HCT116 (cell line): ENCODE measurements around the gene AP1S1. TPM values are rescaled to one million over a fixed set of nuclear protein-coding genes. Genes with fewer than 3 reads are reported as not detected.

Experiments
- ATAC-seq: fragments of 200-7000 bp; cut with Tn5 transposase; 2 replicates; pipeline ENCODE4 v1.9.1; 2020; ENCODE audit warnings: mild to moderate bottlenecking, moderate library complexity
- BruUV-seq: library from RNA; stranded (reverse); fragments of 400-500 nt; replicated peaks from 2 replicates; lab custom pipeline; 2021; lab: Mats Ljungman, UMichigan
- CTCF ChIA-PET: fragments of 300-600 bp; sonication (Branson Sonifier 250); formaldehyde crosslinking; loops from one replicate; lab custom pipeline; 2021; ENCODE audit warnings: antibody characterized with exemption; lab: Charles Lee
- POLR2A ChIA-PET: fragments of 300-600, 350-600 bp; sonication (Branson Sonifier 250); formaldehyde crosslinking; loops from one replicate; lab custom pipeline; 2021; ENCODE audit warnings: antibody characterized with exemption; lab: Charles Lee
- RAD21 ChIA-PET, 2 experiments: fragments of 300-600 bp; sonication (Branson Sonifier 250); formaldehyde crosslinking; loops; one replicate each; lab custom pipeline; 2023; ENCODE audit warnings: low total read pairs in 2 of 2; ENCODE audit not compliant: uncharacterized antibody in 2 of 2, unreplicated experiment in 2 of 2, low non-redundant PET in 1 of 2; lab: Charles Lee
- DNase-seq: peaks from one replicate; pipeline ENCODE4 v3.0.0-alpha.2; 2010; ENCODE audit warnings: low read depth, low spot score
- H2AFZ ChIP-seq: fragments of 200-600 bp; shearing (Covaris generic), sonication (generic); 2 replicates; pipeline ENCODE4 v1.6.1; 2017; ENCODE audit warnings: low read depth, mixed run types, mixed read lengths, antibody characterized with exemption, low read length; ENCODE audit not compliant: poor library complexity, severe bottlenecking
- H3K27ac ChIP-seq: 2 replicates; pipeline ENCODE4 v1.5.1; 2012; ENCODE audit warnings: low read depth, low read length
- H3K27me3 ChIP-seq: fragments of 200-600 bp; sonication (generic); 2 replicates; pipeline ENCODE4 v1.6.1; 2016; ENCODE audit warnings: mixed run types, low read length, mixed read lengths; ENCODE audit not compliant: insufficient read depth
- H3K36me3 ChIP-seq, 2 experiments: fragments of 200-500 bp in 1 of 2; fragments of 200-600 bp in 1 of 2; sonication (Bioruptor generic) in 1 of 2; sonication (generic) in 1 of 2; 2 replicates each; pipeline versions ENCODE4 v1.5.1 to v1.6.1; 2014 to 2016; ENCODE audit warnings: low read length in 2 of 2, inconsistent platforms in 1 of 2, mixed read lengths in 1 of 2, mixed run types in 1 of 2; ENCODE audit not compliant: insufficient read depth in 2 of 2, control insufficient read depth in 1 of 2
- H3K4me1 ChIP-seq, 2 experiments: fragments of 200-600 bp in 1 of 2; sonication (generic) in 1 of 2; 2 replicates each; pipeline versions ENCODE4 v1.5.1 to v1.6.1; 2012 to 2017; ENCODE audit warnings: low read length in 2 of 2, inconsistent platforms in 1 of 2, mild to moderate bottlenecking in 1 of 2, mixed read lengths in 1 of 2, mixed run types in 1 of 2, moderate library complexity in 1 of 2; ENCODE audit not compliant: insufficient read depth in 2 of 2, control insufficient read depth in 1 of 2
- H3K4me2 ChIP-seq: fragments of 200-600 bp; sonication (generic); 2 replicates; pipeline ENCODE4 v1.6.1; 2017; ENCODE audit warnings: mixed run types, low read length, mixed read lengths
- H3K4me3 ChIP-seq, 2 experiments: fragments of 200-600 bp in 1 of 2; sonication (generic) in 1 of 2; replicated peaks in 1 of 2; 2 replicates each; pipeline ENCODE4 v1.5.1; 2011 to 2016; ENCODE audit warnings: low read length in 2 of 2, control low read depth in 1 of 2, low read depth in 1 of 2, mild to moderate bottlenecking in 1 of 2, mixed read lengths in 1 of 2, mixed run types in 1 of 2
- H3K79me2 ChIP-seq: fragments of 200-600 bp; sonication (generic); 2 replicates; pipeline ENCODE4 v1.6.1; 2017; ENCODE audit warnings: mild to moderate bottlenecking, mixed run types, low read length, moderate library complexity, mixed read lengths; ENCODE audit not compliant: insufficient read depth
- H3K9ac ChIP-seq: fragments of 200-600 bp; sonication (generic); 2 replicates; pipeline ENCODE4 v1.6.1; 2016; ENCODE audit warnings: low read length, mixed read lengths
- H3K9me2 ChIP-seq: fragments of 200-600 bp; sonication (generic), shearing (Covaris generic); 2 replicates; pipeline ENCODE4 v1.6.1; 2017; ENCODE audit warnings: mixed run types, mild to moderate bottlenecking, moderate library complexity; ENCODE audit not compliant: insufficient read depth
- H3K9me3 ChIP-seq, 2 experiments: fragments of 200-500 bp in 1 of 2; fragments of 200-600 bp in 1 of 2; sonication (Bioruptor generic) in 1 of 2; sonication (generic) in 1 of 2; 2 replicates each; pipeline ENCODE4 v1.6.1; 2014 to 2017; ENCODE audit warnings: low read length in 2 of 2, mixed read lengths in 2 of 2, inconsistent platforms in 1 of 2, low read depth in 1 of 2, mild to moderate bottlenecking in 1 of 2, mixed run types in 1 of 2, moderate library complexity in 1 of 2; ENCODE audit not compliant: control insufficient read depth in 1 of 2, insufficient read depth in 1 of 2
- H4K20me1 ChIP-seq: fragments of 200-600 bp; sonication (generic), shearing (Covaris generic); 2 replicates; pipeline ENCODE4 v1.6.1; 2017; ENCODE audit warnings: mixed run types, mild to moderate bottlenecking, moderate library complexity; ENCODE audit not compliant: insufficient read depth
- CTCF ChIP-seq, 3 experiments: fragments of 200-600 bp in 1 of 3; sonication (generic) in 1 of 3; IDR thresholded peaks in 2 of 3; conservative IDR thresholded peaks in 1 of 3; 2 replicates each; pipeline ENCODE4 v1.5.1; 2012 to 2017; ENCODE audit warnings: low read depth in 2 of 3, low read length in 2 of 3, antibody characterized with exemption in 1 of 3, borderline replicate concordance in 1 of 3, control low read depth in 1 of 3, mild to moderate bottlenecking in 1 of 3, mixed read lengths in 1 of 3, mixed run types in 1 of 3, moderate library complexity in 1 of 3; ENCODE audit not compliant: insufficient read depth in 1 of 3
- ELF1 ChIP-seq: IDR thresholded peaks from 2 replicates; pipeline ENCODE4 v1.6.1; 2012; ENCODE audit warnings: low read depth, borderline replicate concordance
- MAX ChIP-seq: IDR thresholded peaks from 2 replicates; pipeline ENCODE4 v1.6.1; 2012
- POLR2AphosphoS5 ChIP-seq: IDR thresholded peaks from 2 replicates; pipeline ENCODE4 v1.6.1; 2011; ENCODE audit warnings: mild to moderate bottlenecking, low read depth, low read length, moderate library complexity
- ZFX ChIP-seq: fragments of 450-650 bp; IDR thresholded peaks from 2 replicates; pipeline ENCODE4 v1.6.1; 2017
- intact Hi-C: fragments of 100-400 bp; cut with micrococcal nuclease; formaldehyde crosslinking; loops from 2 replicates; pipeline ENCODE4 v1.10.0; 2022
- total RNA-seq: library from RNA; stranded (reverse); gene quantifications from one replicate; pipeline ENCODE4 v1.2.1, GENCODE V29; 2021; ENCODE audit not compliant: unreplicated experiment

Gene AP1S1
- total RNA-seq, 1 experiment from 2014 or later = 130 TPM

- TF ChIP-seq ELF1 (no peak), POLR2AphosphoS5 (peak; percentile 48), MAX (no peak), ZFX (peak; percentile 46; the same call in 1 of the 2 replicates), CTCF (IDR thresholded peaks at IDR 0.05 in 2 of 3, conservative IDR thresholded peaks at IDR 0.05 in 1 of 3; ENCODE audit: borderline replicate concordance in 1 of 3, insufficient read depth in 1 of 3, low read depth in 2 of 3, low read length in 2 of 3) (no peak)
- Histone ChIP-seq H3K4me3 (peak overlapping the region; percentile 49 to 63), H3K4me1 (peaks cover 31 to 54% of the 10 kb centered on the region in 2 experiments), H3K9ac (peak overlapping the region; percentile 72), H4K20me1 (no peaks in the 10 kb centered on the region), H3K9me2 (no peaks in the 10 kb centered on the region), H3K4me2 (peak overlapping the region; percentile 97), H3K27me3 (no peaks in the 10 kb centered on the region), H3K36me3 (no peaks in the 10 kb centered on the region), H3K27ac (peak overlapping the region; percentile 67), H2AFZ (no peak overlapping the region), H3K9me3 (no peaks in the 10 kb centered on the region), H3K79me2 (no peaks in the 10 kb centered on the region)
- POLR2A ChIA-PET = interaction anchor here (0.8 to 2.1 kb wide), 9 partner anchors 8 to 71 kb away, joined by 3 to 23 read pairs (median 5); partner anchors contain the start of genes FIS1, MOGAT3, PLOD3 and VGF
- BruUV-seq = TSS peak; percentile 53
- RAD21 ChIA-PET = interaction anchor here in 1 of 2 experiments (1.0 kb wide), 1 partner anchor 19 kb away, joined by 4 read pairs; no protein-coding TSS in a partner anchor
- DNase-seq (no peak), ATAC-seq (peak; percentile 78)
- CTCF ChIA-PET = interaction anchor here (0.9 to 2.9 kb wide), 7 partner anchors 8 to 110 kb away, joined by 3 to 20 read pairs (median 4); partner anchors contain the start of gene VGF
- intact Hi-C loops = no loop called here
Measured at GRCh38 chr7:101172854-101173751, 18.8 kb downstream of the AP1S1 start.
